HG02763 (cell line): ENCODE results near the gene RIPK4.

ENCODE experiments used
- ATAC-seq: cut with Tn5 transposase; IDR thresholded peaks from one replicate; pipeline ENCODE4 v1.9.1; 2021; ENCODE audit warnings: mild to moderate bottlenecking, moderate library complexity; ENCODE audit not compliant: unreplicated experiment

The RIPK4 gene

DNA sequence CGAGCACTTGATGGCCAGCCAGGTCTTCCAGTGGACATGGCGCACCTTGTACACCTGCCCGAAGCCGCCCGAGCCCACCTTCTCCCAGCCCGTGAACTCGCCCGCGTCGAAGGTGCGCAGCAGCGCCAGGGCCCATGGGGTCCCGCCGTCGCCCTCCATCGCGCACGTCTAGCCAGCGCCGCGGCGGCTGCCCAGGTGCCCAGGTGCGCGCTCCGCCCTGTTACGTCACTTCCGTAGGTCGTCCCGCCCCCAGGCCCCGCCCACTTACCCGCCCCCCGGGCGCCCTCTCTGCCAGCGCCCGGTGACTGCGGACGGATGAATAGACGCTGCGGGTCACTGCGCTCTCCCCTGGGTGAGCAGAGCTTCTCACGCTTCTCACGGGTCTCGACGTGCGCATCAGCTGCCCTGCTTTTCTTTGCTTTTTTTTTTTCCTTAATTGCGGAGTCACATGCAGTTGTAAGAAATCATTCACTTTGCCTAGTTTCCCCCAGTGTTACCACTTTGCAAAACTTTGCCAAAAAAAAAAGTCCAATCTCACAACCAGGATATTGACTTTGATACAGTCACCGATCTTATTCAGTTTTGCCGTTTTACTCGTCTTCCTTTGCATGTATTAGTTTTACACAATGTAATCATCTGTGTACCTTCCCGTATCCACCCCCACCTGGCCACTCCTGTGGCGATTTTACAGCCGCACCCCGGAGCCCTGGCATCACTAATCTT is at the start of gene RIPK4:
Gene RIPK4, minus strand, starts transcription at position 170 of the 723 bp plus-strand sequence. Its CDS starts 11 bp downstream, at position 159.
- ATAC-seq: no peak

GRCh38 chr21:41815652-41816582 is 49.1 kb upstream of the RIPK4 start:
- ATAC-seq: no peak

DNA sequence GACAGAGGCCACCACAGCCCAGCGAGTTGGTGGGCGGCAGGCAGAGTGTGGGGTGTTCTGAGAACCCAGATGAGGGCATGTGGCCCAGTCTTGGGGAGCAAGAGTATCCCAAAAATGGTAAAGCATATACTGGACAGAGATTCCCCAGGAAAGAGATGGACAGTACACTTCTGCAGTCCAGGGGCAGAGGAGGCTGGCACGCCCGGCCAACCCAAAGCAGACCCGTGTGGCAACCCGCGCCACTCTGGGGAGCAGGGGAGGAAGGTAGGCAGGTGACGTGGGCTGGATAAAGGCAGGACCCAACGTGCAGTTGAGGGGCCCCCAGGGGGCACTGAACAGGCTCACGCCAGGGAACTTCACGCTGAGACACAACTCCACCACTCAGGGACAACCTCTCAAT is 46.4 kb upstream of the RIPK4 start:
- no peak for ATAC-seq

DNA sequence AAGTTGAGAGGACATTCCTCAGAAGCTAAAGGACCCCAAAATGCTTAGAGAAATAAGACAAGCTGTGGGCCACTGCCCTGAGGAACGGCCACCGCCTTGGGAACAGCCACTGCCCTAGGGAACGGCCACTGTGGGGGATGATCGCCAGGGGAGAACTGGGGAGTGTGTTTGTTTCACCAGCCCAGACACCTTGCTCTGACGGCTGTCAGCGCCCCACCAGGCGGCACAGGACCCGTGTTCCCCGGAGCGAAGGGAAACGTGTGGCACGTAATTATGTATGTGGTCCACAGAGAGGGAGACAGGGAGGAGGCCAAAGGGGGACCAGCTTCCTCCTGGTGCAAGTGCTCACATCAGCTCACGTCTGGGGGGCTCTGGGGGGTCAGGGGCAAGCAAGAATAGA is 45.8 kb upstream of the RIPK4 start:
- no peak for ATAC-seq

- no peak for ATAC-seq
Observed at GRCh38 chr21:41810597-41810932, 43.7 kb upstream of the RIPK4 start.

DNA sequence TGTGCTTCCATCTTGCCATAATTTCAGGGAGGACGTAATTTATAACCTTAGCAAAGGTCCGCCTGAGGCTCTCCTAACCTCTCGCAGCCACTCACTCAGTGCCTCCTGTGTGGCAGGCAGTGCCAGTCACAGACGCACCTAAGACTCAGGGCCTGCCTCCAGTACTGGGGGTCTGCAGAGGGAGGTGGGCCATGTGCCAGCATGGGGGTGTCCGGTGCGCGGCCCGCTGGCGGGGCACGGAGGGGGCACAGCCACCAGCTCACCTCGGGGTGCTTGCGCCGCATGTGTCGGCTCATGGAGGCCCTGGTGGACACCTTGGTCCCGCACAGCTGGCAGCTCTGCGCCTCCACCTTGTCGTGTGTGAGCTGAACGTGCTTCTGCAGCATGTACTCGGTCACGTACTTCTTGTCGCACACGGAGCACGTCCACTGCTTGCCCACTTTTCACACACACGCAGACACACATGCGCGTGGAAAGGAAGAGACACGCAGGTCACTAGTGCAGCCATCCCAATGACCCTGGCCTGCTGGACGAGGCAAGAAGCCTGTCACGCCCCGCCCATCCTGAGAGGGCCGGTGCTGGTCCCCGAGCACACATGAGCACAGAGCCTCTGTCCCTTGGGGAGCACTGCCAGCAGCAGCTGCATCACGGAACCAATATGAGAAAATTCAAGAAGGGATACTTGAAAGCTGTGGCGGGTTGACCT is 43.2 kb upstream of the RIPK4 start:
- ATAC-seq: no peak

DNA sequence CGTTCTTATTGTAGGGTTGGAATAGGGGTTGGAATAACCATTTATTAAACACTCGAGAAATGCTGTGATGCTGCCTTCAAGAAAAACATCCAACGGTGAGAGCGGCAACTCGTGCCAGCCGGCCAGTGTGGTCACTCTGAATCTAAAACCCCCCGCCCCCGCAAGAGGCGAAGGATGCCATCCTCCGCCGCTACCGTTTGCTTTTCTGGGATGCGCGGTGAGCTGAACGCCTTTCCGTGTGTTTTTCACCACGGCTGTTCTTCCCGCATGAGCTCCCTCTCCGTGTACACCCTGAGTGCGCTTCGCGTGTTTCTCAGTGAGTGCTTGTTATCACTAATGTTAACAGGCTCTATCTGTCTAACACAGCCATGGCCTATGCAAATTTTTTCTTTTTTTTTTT is 42.0 kb upstream of the RIPK4 start:
- ATAC-seq: no peak

DNA sequence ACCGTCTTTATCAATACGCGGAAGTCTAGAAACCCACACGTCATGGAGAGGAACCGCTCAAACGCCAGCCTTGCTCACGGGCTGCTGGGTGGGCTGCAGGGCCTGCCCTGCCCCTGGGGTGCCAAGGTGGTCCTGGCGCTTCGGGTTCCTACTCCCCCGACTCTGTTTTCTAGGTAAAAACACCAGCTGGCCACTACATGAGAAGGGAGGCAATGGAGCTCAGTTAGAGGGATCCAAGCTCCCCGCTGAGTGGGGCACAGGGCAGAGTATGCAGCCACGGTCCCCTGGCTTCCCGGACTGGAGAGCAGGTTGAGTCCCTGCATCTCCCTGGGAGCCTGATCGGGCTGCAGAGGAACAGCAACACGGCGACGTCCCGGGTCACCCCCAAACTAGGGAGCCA is 41.2 kb upstream of the RIPK4 start:
- no peak for ATAC-seq

DNA sequence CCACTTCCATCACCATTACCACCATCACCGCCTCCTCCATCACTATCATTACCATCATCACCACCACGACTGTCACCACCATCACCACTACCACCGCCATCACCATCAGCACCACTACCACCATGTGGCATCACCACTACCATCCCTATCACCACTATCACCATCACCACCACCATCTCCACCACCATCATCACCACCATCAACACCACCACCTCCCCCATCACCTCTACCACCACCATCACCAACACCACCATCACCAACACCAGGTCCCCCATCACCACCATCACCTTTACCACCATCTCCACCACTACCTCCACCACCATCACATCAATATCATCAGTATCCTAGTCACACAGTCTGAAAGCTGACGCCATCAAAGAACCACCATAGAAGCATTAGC is 39.9 kb upstream of the RIPK4 start:
- no peak for ATAC-seq

GRCh38 chr21:41805643-41806042 is 38.8 kb upstream of the RIPK4 start:
- no peak for ATAC-seq

- ATAC-seq: no peak
Observed at GRCh38 chr21:41805038-41805437, 38.2 kb upstream of the RIPK4 start.

DNA sequence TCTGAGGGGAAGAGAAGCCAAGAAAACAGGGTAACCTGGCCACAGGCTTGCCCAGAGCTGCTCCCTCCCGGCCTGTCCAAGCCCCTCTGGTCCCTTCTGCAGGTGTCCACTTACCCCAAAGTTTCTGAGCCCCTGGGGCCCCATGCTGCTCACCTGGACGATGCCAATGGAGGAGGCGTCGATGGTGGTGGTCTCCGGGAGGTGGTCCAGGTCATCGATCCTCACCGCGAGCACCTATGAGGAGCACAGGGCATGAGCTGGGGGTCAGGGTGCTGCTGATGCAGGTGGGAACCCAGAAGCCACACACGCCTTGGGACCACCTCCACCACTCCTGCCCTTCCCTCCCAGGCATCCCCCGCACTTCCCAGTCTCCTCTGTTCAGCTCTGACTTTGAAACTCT is 37.5 kb upstream of the RIPK4 start:
- no peak for ATAC-seq

DNA sequence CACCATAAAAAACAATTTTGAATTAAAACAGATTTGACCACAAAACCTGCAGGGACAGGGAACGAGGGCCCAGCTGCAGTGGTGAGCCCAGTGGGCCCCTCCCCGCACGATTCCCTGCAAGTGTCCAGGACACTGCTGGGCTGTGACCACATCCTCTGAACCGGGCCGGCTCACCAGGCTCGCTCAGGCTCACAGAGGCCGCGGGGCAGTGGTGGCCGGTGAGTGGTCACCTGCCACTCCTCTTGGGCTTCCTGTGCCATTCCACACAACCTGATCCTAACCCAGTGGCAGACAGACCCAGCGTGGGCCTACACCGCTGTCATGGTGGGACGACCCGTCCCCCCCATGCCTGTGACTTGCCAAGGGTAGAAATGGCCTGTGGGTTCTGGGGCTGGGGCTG is 36.5 kb upstream of the RIPK4 start:
- ATAC-seq: no peak

DNA sequence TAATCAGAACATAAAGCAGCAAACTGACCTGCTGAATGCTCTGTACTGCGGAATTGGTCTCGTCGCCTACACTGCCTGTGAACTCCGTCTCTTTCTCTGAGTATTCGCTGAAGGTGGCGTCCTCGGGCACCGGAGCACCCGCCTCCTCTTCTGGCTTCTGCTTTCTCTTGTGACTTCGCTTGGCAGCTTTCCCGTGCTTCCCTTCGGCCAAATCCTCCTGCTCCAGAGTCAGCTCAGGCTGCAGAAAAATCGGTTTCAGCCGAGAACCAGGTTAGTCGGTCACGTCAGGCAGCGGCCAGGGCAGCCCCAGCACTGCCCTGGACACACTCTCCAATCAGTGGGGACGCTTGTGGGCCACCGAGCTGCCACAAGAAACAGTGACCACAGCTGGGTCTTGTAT is 35.8 kb upstream of the RIPK4 start:
- ATAC-seq: no peak

DNA sequence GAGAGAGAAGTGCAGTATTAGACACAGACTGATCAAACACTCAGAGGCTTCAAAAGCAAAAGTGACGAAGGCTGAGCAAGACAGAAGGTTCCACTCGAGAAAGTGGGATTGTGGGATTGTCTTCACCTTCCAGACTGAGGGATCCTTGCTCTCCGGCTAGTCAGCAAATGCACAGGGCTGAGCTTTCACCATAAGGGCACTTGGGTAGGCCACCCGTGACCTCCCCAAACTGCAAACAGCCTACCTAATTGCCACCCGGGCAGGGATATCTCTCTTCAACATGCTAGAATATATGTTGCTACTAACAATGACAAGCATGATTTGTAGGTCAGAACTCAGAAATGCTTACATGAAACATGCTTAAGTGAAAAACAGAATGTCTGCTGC is 35.3 kb upstream of the RIPK4 start:
- no peak for ATAC-seq

- no peak for ATAC-seq
Observed at GRCh38 chr21:41801321-41802197, 34.7 kb upstream of the RIPK4 start.

GRCh38 chr21:41800425-41801320 is 33.8 kb upstream of the RIPK4 start:
- no peak for ATAC-seq

DNA sequence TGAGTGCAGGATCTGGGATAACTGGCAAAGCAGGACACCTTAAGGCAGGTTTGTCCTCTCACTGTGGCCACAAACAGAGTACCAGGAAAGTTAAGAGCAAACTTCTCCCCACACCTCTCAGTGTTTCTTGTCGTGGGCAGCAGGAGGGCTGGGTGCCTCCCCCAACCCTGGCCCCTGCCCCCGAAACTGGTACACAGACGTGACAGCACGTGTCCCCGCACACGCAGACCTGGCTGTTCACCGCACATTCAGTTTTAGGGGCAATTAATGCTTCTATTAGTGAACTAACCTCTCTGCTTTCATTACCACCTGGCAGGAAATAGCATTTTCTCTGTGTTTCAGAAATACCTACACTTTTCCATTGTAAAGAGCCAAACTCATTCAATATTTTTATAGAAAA is 32.9 kb upstream of the RIPK4 start:
- ATAC-seq: no peak

DNA sequence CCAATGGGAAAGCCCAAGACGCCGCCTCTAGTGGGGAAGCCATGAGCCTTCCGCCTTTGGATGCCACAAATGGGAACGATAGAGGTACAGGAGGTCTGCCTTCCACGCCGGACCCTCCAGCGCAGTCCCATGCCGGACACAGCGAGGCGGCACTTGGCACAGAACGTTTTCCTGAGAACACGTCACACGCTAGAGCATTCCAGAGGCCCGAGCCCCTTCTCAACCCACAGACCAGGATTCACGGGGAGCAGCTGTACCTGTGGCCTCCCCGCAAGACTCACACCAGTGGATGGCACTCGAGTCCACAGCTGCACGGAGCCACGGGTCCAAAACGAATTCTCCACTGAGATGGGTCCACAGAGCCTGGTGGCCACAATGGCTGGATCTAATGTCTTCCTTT is 31.5 kb upstream of the RIPK4 start:
- ATAC-seq: no peak
